ENCODE measurements around the gene CRADD.
"Not testable (repeated sequence)": the region's sequence is repeated elsewhere in the genome, so short reads cannot be mapped to it uniquely, and the experiment has no call there.

The CRADD gene

DNA sequence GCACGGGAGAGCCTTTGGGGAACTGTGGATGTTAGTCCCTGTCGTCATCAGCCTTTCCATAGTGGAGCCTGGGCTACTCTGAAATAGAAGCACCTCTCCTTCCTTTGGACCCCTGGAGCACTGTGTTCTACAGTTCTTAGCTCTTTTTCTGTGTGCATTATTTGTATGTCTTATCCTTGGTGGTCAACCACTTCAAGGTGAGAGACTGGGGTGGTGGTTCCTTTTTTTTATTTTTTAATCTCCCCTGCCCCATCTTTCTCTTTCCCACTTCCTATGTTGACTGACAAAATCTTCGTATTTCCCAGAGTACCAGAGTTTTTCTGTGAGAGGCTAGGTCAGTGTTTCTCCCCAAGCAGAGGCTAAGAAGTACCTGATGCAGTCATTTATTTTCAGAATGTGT is 111.7 kb downstream of the CRADD start:
- no peak for DNase-seq

DNA sequence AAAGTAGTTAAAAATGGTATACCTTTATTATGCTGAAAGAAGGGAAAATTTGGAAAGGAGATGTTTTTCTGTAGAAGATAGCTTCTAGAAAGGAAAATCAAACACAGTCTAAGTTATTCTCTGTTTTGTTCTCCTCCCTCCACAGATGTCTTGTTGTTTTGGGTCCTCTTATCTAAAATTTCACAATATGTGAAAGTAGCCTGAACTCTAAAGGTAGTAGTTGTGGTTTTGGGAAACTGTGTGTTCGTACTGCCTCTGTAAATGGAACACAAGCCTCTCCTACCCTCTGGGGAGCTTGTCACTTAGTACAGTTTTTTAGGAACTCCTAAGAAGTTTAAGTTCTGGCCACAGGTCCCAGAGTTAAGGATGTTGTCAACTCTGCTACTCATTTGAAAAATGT is 112.6 kb downstream of the CRADD start:
- DNase-seq: no peak

DNA sequence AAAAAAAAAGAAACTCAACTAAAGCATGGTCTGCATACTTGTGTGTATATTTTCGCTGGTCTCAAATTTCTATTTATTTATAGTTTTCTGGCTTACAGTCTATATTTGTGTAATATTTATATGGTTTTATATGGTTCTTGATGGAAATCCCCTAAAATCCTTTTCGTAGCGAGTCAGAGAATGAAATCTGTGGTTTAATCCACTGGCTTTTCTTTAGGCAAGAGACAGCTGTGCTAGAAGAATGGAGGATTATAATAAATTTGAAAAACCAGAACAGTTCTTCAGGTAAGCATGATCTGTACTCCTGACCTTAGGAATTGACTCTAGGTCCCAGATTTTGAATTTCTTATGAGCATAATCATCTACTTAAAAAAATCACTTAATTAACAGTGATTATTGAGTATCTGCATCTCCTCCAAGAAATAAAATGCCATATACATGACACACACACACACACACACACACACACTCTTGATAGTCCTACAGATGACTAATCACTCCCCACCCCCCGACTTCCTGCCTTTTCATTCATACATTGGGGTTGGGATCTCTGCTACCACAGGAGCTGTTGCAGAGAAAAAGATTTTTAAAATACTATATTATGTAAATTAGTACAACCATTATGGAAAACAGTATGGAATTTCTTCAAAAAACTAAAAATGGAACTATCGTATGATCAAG is 113.4 kb downstream of the CRADD start:
- DNase-seq: no peak

DNA sequence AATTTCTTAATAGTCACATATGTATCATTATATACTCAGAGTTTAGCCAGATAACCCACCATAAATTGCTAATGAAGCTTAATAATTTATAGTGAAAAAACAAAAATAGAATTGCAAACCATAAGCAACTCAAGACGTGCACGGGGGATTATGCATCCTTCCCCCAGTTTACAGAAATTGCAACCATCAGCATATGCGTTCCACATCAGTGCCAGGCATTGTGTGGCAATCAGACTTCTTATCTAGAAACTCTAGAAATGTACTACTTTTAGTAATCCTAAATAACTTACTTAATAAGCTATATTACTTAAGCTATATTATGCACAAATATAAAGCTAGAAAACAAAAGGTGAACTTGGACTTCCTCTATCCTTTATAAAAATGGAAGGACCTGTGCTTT is 115.8 kb downstream of the CRADD start:
- DNase-seq: no peak

DNA sequence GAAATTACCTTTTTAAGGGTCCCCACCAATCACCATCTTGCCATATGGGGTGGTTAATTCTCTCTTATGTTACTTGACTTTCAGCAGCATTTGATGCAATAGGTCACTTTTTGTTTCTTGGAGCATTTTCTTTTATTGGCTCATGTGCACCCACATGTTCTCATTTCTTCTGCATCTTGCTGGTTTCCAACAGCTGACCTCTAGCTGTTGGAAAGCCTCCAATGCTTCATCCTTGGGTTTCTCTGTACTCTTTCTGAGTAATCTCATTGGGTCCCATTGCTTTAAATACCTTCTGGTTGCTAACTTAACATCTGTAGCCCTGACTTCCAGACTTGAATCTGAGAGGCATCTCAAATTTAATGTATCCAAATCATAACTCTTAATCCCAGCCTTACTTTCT is 116.8 kb downstream of the CRADD start:
- DNase-seq: no peak

DNA sequence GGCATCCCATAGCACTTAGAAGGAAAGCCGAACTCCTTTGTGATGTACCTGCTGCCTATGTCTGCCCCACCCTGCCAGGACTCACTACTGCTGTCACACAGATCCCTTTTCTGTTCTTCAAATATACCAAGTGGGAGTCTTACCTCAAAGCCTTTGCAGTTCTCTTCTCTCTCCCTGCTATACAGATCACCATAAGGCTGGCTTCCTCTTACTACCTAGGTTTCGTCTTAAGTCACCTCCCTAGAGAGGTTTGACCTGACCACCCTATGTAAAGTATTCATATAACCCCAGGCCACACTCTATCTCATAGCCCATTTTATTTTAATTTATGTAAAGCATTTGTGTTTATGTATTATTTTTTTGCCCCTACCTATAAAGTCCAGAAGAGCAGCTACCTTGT is 117.6 kb downstream of the CRADD start:
- no peak for DNase-seq

DNA sequence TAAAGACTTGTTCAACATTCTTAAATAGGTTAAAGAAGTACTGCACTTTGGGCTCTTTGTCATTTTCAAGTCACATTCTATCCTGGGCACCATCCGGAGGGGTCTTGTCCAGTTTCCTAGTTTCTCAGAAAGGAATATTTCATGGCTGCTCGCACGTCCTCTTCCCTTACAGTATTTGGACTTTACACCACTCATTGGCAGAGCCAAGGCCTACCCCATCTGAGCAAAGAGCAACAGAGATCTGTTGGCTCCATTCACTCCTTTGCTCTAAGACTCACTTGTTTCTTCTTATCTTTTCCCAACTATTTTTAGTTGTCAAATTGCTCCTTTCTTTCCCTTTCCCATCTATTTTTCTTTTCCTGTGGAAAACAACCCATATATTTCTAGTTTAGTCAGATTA is 118.2 kb downstream of the CRADD start:
- no peak for DNase-seq

DNA sequence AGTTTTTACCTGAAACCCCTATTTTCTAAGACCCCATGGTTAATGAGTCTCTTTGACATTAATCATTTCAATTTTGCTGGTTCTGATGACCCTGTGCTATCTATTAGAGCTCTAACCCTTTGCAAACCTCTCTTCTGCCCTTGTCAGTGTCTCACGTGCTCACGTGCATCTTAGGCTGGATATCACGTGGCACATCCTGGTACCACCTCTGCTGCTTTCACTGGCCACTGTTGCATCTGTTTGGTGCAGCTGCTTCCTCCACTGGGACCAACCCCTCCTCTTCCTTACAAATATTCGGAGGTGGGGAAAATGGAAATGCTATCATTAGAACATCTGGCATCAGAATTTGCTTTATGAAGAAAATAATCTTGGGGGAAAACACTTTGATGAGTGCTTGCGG is 119.6 kb downstream of the CRADD start:
- DNase-seq: no peak

DNA sequence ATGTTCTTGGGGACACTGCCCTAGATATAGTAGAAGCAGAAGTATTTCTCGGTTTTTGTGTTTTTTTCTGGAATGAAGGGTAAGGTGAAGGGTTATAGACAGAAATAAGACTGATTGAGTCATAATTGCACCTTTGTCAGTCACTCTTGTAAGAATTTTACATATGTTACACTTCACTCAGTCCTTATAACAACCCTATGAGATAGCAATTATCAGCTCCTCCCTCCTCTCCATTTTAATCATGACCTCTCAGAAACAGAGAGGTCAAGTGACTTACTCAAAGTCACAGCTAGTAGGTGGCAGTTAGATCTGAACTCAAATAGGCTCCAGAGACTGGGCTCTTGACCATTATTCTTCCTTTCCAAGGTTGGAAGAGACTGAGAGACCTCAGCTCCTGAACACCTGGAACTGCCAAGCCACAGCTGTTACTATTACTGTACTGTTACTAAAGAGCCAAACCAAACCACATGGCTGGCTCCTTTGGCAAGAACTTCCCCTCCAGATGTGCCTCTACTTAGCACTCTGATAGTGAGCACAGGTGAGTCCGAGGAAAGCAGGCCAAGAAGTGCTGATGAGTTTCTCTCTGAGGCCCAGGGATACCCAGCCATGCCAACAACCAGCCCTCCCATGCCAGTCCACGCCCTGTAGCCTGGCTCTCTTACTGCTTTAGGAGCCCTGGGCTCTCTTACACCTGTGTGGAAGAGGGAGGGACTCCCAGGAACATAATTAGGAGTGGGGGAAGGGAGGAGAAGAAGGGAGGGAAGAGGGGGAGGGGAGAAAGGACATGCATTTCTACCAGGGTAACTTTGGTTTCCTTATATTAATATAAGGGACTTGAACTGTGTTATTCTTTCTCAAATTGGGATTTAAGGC is 121.3 kb downstream of the CRADD start:
- DNase-seq: no peak

DNA sequence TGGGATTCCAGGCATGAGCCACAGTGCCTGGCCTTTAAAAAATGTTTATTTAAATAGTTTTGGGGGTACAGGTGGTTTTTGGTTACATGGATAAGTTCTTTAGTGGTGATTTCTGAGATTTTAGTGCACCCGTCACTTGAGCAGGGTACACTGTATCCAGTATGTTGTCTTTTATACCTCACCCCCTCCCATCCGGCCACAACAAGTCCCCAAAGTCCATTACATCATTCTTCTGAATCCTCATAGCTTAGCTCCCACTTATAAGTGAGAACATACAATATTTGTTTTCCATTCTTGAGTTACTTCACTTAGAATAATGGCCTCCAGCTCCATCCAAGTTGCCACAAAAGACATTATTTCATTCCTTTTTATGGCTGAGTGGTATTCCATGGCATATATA is 124.5 kb downstream of the CRADD start:
- DNase-seq: not testable (repeated sequence)

DNA sequence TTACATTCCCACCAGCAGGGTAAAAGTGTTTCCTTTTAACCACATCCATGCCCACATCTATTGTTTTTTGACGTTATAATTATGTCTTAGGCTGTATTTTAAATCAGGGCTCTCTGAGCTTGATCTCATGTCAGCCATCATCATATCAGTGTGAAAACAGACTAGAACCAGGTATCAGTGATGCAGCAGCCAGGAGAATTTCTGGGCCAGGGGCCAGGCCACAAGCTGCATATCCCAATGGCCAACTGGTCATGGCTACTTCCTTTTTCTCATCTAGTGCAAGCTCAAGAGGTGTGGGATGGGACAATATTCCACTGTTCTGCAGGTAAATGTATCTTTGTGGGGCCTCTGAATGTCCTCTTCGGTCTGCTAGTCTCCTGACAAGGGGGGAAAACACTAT is 125.1 kb downstream of the CRADD start:
- DNase-seq: no peak

DNA sequence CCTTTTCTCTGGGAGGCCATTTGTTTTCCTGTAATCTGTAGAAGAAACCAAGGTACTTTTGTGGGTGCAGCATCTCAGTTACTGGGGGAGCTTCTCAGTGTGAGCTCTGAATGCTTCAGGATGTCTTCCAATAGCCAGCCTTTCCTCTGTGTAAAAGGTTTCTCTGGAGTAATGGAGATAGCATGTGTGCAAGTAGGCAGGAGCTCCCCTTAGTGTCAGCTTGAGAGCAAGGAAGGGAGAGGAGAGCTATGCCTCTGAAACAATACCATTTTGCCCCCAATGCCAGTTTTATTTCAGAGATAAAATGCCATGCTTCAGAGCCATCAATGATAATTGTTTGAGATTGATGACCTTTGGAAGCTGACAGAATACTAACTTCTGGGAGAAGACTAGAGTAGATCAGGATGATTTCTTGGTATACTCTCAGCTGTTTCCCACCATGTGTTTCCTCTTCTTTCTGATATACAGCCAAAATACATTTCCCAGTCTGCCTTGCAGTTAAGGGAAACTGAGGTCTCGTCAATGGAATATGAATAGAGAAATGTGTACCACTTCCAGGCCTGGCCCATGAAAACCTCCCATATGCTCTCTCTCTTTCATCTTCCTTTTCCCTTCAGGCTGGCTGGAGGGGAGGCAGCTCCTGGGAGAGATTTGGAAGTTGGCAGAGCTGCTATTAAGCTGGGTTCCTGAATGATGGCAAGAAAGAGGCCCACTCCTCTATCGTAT is 125.7 kb downstream of the CRADD start:
- DNase-seq: no peak

DNA sequence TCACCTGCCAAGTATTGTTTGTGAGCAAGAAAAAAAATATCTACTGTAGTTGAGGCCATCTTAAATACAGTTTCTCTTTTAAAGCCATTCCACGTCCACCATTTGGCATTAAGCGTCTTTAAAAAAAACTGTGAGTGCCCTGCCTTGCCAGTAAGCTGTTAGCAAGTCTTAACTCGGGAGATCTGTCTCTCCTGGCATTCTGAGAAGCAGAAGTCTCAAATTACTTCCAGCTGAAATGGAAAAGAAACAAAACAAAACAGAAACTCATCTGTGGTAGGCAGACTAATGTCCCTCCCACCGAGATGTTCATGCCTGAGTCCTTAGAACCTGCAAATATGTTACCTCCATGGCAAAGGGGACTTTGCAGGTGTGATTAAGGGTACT is 126.2 kb downstream of the CRADD start:
- peak in 1 of 2 experiments; percentile 22 for DNase-seq

DNA sequence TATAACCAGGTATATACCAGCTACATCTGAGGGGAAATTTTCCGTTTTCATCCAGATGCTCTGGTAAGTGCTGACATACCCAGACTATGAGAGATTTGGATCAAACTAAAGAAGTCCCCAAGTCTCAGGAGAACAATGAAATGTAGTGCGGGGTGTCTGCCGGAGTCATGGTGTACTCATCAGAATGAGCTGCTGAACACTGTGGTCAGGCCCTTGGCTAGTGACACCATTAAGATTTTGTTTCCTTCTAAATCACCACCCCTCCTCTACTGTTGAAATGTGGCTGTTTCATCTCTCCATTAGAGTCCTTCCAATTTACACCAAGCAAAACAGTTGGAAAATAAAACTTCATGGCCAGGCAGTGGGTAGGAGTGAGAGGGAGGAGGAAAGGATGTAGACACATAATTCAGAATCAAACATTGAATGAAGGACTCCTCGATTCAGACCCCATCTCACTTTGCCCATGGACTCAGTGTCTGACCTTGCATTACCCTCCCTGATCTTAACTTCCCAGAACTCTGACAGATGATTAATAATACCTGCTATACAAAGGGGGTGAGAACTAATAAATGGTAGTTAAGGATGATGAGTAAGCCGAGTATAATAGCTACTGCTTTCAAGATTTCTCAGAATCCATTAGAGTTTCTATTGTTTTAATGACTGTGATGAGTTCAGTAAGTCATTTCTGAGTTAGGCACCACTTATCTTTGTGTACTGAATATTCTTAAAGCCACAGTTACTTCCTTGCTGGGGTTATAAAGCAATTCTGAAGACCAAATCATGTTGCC is 127.4 kb downstream of the CRADD start:
- no peak for DNase-seq

DNA sequence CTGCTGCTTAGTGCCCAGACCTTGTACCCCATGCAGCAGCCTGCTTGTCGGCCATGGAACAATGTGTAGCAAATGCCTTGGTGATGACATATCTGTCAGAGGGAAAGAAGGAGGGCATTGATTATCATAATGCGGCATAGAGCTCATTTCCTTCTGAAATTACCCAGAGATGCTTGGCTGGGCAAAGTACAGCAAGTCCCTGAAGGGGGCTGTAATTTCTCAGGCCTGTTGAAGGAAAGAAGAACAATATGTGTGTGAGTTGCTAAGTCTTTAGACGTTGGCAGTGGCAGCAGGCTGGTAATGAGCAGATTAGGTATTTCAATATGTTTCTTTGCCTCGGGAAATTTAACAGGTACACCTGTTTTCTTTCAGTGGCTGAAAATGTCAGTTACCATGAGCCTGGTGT is 128.6 kb downstream of the CRADD start:
- DNase-seq: no peak

DNA sequence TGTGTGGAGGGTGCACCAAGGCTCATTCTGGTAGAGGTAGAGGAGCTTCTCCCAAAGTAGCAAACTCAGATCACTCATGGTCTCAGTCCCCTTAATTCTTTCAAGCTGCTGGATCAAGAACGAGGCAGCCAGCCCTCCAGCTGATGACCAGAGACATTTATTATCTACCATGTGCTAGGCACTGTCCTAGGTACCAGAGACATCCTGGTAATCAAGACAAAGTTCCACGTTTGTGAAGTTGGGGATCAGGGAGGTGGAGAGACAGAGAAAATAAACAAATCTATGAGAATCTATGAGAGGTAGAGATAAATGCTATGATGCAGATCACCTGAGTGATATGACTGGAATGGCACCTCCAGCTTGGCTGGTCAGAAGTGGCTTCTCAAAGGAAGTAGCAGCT is 130.2 kb downstream of the CRADD start:
- DNase-seq: no peak

DNA sequence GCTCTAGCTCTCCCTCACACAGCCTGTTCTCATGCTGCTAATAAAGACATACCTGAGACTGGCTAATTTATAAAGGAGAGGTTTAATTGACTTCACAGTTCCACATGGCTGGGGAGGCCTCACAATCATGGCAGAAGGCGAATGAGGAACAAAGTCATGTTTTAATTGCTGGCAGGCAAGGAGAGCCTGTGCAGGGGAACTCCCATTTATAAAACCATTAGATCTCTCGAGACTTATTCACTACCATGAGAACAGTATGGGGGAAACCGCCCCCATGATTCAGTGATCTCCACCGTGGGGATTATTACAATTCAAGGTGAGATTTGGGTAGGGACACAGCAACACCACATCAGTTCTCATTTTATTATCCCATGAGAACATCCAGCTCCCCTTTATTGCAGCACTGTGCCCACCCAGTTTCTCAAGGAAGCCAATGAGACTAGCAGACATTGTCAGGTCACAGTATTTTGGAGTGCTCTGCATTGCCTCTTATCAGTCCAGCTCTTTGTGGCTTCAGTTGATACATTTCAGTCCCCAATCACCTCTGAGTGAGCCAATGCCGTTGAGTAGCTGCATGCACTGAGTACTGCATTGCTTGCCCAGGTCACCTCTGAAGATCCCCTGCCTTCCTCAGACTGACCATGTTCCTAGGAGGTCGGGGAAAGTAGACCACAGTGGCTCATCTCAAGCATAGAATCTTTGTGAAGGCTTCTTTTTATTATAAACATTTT is 131.2 kb downstream of the CRADD start:
- no peak for DNase-seq

DNA sequence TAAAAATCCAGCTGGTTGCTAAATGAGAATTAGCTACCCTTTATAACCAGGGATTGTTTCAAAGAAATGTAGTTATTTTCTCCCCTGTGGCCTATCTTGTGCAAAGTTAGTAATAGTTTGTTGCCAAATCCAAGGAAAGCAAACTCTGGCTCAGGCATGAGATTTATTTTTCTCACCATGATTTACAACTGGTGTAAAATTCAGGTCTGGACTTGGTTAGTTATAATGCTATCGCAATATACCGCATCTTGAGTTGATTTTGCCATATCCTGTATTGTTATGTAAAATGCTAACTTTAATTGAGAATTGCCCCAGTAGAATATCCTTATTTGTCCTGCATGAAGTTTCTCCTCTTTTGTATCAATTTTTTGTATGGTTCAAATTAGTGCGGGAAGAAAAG is 135.5 kb downstream of the CRADD start:
- no peak for DNase-seq

DNA sequence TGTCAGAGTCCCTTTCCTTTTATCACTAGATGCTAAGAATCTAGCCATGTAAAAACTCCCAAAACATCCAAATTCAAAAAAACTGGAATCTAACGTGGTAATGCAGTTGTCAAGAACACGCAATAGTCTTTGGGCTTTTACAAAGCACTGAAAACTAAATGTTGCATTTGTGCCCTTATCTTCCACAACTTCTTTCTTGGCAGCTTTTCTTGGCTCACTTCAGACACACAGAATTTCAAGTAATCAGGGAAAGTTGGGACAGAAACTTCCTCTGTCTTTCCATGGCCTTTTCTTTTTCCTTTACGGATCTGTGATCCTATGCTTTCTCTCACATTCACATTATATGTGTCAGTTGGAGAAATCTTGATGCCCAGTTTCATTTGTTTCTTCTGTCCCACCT is 136.0 kb downstream of the CRADD start:
- no peak for DNase-seq

DNA sequence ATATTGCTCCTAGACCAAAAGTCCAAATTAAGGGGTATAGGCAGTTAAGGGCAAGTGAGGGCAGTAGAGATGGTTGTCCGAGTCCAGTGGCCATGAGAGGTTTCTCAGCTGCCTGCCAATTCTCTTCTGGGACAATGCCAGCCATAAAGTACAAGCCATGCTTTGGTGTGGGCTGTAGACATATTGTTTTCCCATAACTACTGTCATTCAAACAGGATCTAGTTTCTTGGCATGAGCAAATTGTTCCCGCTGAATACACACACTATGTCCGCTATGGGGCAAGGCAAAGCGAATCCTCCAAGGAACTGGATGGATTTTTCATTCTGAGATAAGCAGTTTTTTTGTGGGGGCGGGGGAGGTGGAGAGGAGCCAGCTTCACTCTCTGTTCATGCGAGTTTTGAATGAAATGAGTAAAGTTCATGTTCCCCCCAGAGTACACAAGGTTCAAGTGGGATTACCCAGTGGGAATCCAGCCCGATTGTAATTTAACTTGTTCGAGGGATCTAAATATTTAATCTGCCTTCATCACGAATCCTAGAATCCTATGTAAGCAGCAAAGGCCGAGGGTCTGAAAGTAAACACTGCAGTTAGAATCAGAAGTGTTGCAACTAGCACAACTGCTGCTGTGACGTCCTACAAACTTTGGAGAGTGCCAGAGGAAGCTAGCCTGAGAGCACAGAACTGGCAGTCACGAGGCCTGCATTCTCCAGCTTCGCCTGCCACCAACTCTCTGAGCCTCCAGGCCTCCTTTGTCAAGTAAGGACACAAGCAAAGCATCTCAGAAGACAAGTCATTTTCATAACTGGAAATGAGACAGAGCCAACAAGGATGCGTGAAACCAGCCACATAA is 137.0 kb downstream of the CRADD start:
- no peak for DNase-seq

DNA sequence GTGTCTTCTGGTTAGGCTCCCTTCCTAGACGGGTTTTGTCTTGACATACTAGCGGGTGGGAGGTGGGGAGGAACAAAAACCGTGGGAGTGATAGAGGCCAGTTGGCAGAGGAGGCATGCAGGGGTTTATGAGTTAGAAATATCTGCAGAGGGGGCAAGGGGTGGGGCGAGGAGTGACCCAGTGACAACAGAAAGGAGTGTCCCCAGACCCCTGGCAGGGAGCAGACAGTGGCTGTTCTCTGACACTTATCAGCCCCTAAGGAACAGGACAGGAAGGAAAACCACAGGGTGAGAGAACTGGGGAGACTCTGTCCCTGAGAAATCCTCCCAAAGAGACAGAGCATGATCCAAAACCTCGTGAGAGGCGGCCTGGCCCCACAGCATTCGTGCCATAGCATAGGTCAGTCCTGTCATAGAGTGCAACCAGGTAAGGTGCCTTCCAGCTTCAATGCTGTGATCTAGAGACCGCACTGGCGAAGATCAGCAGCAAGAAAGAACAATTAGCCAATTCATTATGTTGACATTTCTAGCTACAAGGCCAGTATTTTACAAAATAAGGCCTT is 141.4 kb downstream of the CRADD start:
- DNase-seq: no peak
